ENCODE results near the gene ERFE. TPM values are rescaled to one million over a fixed set of nuclear protein-coding genes. Genes with fewer than 3 reads are reported as not detected.

ERFE gene
- total and polyA plus RNA-seq, 2 of the 13 experiments (the other 11 are each of a cell fraction or from before 2014, with no cell fraction given) = 0.09 TPM; not detected in 1

- no peak overlapping the region for H2AFZ ChIP-seq (ENCODE audit: low read length)
- no peaks in the 10 kb centered on the region for H3K9me3 ChIP-seq (ENCODE audit: low read length)
- no peaks in the 10 kb centered on the region for H3K27me3 ChIP-seq (ENCODE audit: control insufficient read depth in 1 of 2, insufficient read depth in 2 of 2, low read length in 2 of 2)
- ATAC-seq = no peak
- in situ Hi-C loops (cut with HindIII; ENCODE audit: extremely low pct_ligation_motif_present, low pct_unique_long_range_greater_than_20kb) = no loop called here
- TSS peak; percentile 3 for BruUV-seq (replicated peaks)
- intact Hi-C loops (cut with micrococcal nuclease; ENCODE audit: unreplicated experiment) = no loop called here
- peaks cover 42 to 87% of the 10 kb centered on the region in 2 experiments for H3K36me3 ChIP-seq (replicated peaks in 1 of 2; ENCODE audit: control insufficient read depth in 1 of 2, insufficient read depth in 2 of 2, low read length in 2 of 2)
- TF ChIP-seq RBM22 (optimal IDR thresholded peaks at IDR 0.05; ENCODE audit: low read length) (peak; percentile 55), PAX8 (CRISPR knock-in tag; IDR thresholded peaks at IDR 0.05; ENCODE audit: borderline replicate concordance) (no peak)
- no peak overlapping the region for H3K9ac ChIP-seq (ENCODE audit: insufficient read depth, low read depth, low read length)
- no peaks in the 10 kb centered on the region for H3K79me2 ChIP-seq (ENCODE audit: insufficient read depth, low read length)
- H3K4me3 ChIP-seq (replicated peaks in 1 of 3; ENCODE audit: insufficient read depth in 1 of 3, low read depth in 2 of 3, low read length in 3 of 3) = no peak overlapping the region
- H3K4me1 ChIP-seq (ENCODE audit: insufficient read depth, low read length) = no peaks in the 10 kb centered on the region
- no peak for FAIRE-seq
- ChIA-PET CTCF (ENCODE audit: low intra/inter-chr PET ratio, low total read pairs) (no interaction called here), POLR2A (no interaction called here)
- 95% methylated on average over 5 of the region's 5 CpGs for WGBS (ENCODE audit: low lambda C conversion rate)
- no peak overlapping the region for H3K27ac ChIP-seq (ENCODE audit: extremely low read length, insufficient read depth, low read length)
- DNase-seq (ENCODE audit: low spot score) = no peak
- H4K20me1 ChIP-seq (ENCODE audit: insufficient read depth, low read length) = no peaks in the 10 kb centered on the region
- no peak overlapping the region for H3K4me2 ChIP-seq (ENCODE audit: low read depth, low read length)
Measured at GRCh38 chr2:238180554-238180953, 21.8 kb downstream of the ERFE start.

DNA sequence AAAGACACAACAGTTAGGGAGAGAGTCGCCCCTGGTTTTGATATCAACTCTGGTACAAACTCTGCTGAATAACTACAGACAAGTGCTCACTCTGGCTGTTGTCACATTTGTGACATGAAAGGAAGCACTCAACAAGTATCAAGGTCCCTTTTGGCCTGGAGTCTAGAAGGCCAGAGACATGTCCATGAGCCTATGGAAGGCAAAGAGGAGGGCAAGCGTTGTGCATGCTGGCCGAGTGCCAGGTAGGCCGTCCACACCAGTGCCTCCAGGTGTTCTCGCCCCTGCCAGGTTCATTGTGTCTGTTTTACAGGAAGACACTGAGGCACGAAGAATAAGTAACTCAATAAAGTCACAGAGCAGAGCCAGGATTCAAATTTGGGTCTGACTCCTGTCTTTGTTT lies 23.6 kb downstream of the ERFE start:
- in situ Hi-C loops (cut with HindIII; ENCODE audit: extremely low pct_ligation_motif_present, low pct_unique_long_range_greater_than_20kb) = no loop called here
- FAIRE-seq (no peak), DNase-seq (ENCODE audit: low spot score) (no peak), ATAC-seq (no peak)
- Histone ChIP-seq H3K27me3 (ENCODE audit: control insufficient read depth in 1 of 2, insufficient read depth in 2 of 2, low read length in 2 of 2) (no peaks in the 10 kb centered on the region), H3K27ac (ENCODE audit: extremely low read length, insufficient read depth, low read length) (no peak overlapping the region), H3K4me3 (replicated peaks in 1 of 3; ENCODE audit: insufficient read depth in 1 of 3, low read depth in 2 of 3, low read length in 3 of 3) (no peak overlapping the region), H4K20me1 (ENCODE audit: insufficient read depth, low read length) (no peaks in the 10 kb centered on the region), H3K79me2 (ENCODE audit: insufficient read depth, low read length) (no peaks in the 10 kb centered on the region), H3K9me3 (ENCODE audit: low read length) (no peaks in the 10 kb centered on the region), H3K9ac (ENCODE audit: insufficient read depth, low read depth, low read length) (no peak overlapping the region), H3K36me3 (replicated peaks in 1 of 2; ENCODE audit: control insufficient read depth in 1 of 2, insufficient read depth in 2 of 2, low read length in 2 of 2) (peaks cover 41 to 94% of the 10 kb centered on the region in 2 experiments), H3K4me1 (ENCODE audit: insufficient read depth, low read length) (no peaks in the 10 kb centered on the region), H2AFZ (ENCODE audit: low read length) (no peak overlapping the region), H3K4me2 (ENCODE audit: low read depth, low read length) (no peak overlapping the region)
- ChIA-PET POLR2A (no interaction called here), CTCF (ENCODE audit: low intra/inter-chr PET ratio, low total read pairs) (no interaction called here)
- BruUV-seq (replicated peaks) = no TSS peak
- intact Hi-C loops (cut with micrococcal nuclease; ENCODE audit: unreplicated experiment) = no loop called here
- 94% methylated on average over 6 of the region's 6 CpGs for WGBS (ENCODE audit: low lambda C conversion rate)
- no peak for TF ChIP-seq MYPOP (CRISPR knock-in tag; IDR thresholded peaks at IDR 0.05)
- TF ChIP-seq ZNF614 (CRISPR knock-in tag; IDR thresholded peaks at IDR 0.05; ENCODE audit: borderline replicate concordance) = no peak
- TF ChIP-seq ARNT2 (CRISPR knock-in tag; IDR thresholded peaks at IDR 0.05; ENCODE audit: low read depth) = no peak
- TF ChIP-seq, protein P1, sequence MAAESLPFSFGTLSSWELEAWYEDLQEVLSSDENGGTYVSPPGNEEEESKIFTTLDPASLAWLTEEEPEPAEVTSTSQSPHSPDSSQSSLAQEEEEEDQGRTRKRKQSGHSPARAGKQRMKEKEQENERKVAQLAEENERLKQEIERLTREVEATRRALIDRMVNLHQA (CRISPR knock-in tag; IDR thresholded peaks at IDR 0.05) = no peak
- TF ChIP-seq, protein P2, sequence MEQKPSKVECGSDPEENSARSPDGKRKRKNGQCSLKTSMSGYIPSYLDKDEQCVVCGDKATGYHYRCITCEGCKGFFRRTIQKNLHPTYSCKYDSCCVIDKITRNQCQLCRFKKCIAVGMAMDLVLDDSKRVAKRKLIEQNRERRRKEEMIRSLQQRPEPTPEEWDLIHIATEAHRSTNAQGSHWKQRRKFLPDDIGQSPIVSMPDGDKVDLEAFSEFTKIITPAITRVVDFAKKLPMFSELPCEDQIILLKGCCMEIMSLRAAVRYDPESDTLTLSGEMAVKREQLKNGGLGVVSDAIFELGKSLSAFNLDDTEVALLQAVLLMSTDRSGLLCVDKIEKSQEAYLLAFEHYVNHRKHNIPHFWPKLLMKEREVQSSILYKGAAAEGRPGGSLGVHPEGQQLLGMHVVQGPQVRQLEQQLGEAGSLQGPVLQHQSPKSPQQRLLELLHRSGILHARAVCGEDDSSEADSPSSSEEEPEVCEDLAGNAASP (CRISPR knock-in tag; IDR thresholded peaks at IDR 0.05; ENCODE audit: borderline replicate concordance) = no peak
- no peak for TF ChIP-seq ZNF343 (CRISPR knock-in tag; IDR thresholded peaks at IDR 0.05)
- TF ChIP-seq, protein P3, sequence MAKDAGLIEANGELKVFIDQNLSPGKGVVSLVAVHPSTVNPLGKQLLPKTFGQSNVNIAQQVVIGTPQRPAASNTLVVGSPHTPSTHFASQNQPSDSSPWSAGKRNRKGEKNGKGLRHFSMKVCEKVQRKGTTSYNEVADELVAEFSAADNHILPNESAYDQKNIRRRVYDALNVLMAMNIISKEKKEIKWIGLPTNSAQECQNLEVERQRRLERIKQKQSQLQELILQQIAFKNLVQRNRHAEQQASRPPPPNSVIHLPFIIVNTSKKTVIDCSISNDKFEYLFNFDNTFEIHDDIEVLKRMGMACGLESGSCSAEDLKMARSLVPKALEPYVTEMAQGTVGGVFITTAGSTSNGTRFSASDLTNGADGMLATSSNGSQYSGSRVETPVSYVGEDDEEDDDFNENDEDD (CRISPR knock-in tag; IDR thresholded peaks at IDR 0.05; ENCODE audit: borderline replicate concordance) = no peak
- TF ChIP-seq, protein P4, sequence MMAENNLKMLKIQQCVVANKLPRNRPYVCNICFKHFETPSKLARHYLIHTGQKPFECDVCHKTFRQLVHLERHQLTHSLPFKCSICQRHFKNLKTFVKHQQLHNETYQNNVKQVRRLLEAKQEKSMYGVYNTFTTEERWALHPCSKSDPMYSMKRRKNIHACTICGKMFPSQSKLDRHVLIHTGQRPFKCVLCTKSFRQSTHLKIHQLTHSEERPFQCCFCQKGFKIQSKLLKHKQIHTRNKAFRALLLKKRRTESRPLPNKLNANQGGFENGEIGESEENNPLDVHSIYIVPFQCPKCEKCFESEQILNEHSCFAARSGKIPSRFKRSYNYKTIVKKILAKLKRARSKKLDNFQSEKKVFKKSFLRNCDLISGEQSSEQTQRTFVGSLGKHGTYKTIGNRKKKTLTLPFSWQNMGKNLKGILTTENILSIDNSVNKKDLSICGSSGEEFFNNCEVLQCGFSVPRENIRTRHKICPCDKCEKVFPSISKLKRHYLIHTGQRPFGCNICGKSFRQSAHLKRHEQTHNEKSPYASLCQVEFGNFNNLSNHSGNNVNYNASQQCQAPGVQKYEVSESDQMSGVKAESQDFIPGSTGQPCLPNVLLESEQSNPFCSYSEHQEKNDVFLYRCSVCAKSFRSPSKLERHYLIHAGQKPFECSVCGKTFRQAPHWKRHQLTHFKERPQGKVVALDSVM (CRISPR knock-in tag; IDR thresholded peaks at IDR 0.05) = no peak
- TF ChIP-seq FOXA1 (IDR thresholded peaks at IDR 0.05) = no peak
- TF ChIP-seq FOXA1 (CRISPR knock-in tag; IDR thresholded peaks at IDR 0.05) = no peak
- TF ChIP-seq RELA (CRISPR knock-in tag; IDR thresholded peaks at IDR 0.05) = no peak
- TF ChIP-seq RFXANK (CRISPR knock-in tag; IDR thresholded peaks at IDR 0.05) = no peak
- TF ChIP-seq ZNF3 (CRISPR knock-in tag; IDR thresholded peaks at IDR 0.05) = no peak

Measured in HepG2 (cell line).